Motor neuron (in vitro differentiated cells): ENCODE measurements around the gene GRK2. TPM values are rescaled to one million over a fixed set of nuclear protein-coding genes. Genes with fewer than 3 reads are reported as not detected.
"Not testable (repeated sequence)": the region's sequence is repeated elsewhere in the genome, so short reads cannot be mapped to it uniquely, and the experiment has no call there.

Experiments
- ATAC-seq, 8 experiments: fragments of 200-7000 bp; cut with Tn5 transposase; replicated peaks in 6 of 8; 2 replicates each; pipeline ENCODE4 v1.8.0; 2021; ENCODE audit warnings: mild to moderate bottlenecking in 8 of 8, moderate library complexity in 8 of 8
- H3K27ac ChIP-seq, 2 donors: fragments of 250-450 bp; sonication (Bioruptor Pico); 2 replicates each; pipeline ENCODE4 v1.9.0; 2021; ENCODE audit warnings: antibody characterized with exemption in 2 of 2, mild to moderate bottlenecking in 2 of 2, moderate library complexity in 1 of 2
- H3K4me1 ChIP-seq, 2 donors: fragments of 250-450 bp; sonication (Bioruptor Pico); replicated peaks in 1 of 2; 2 replicates each; pipeline ENCODE4 v1.6.1; 2021; ENCODE audit warnings: antibody characterized with exemption in 2 of 2, mild to moderate bottlenecking in 2 of 2, moderate library complexity in 1 of 2
- H3K4me3 ChIP-seq, 5 donors: fragments of 250-450 bp; sonication (Bioruptor Pico); 2 replicates each; pipeline ENCODE4 v1.9.0; 2021; ENCODE audit warnings: antibody characterized with exemption in 5 of 5, mild to moderate bottlenecking in 5 of 5, moderate library complexity in 4 of 5
- WGBS, 10 experiments: fragments of 450-650 bp; shearing (Covaris generic); methylation state at CpG; one replicate each; pipeline ENCODE4 v1.0.0; 2022; 5-methylcytosine and 5-hydroxymethylcytosine counted together
- in situ Hi-C, 9 experiments: fragments of 400-800 bp; cut with MboI; loops; one replicate each; pipeline ENCODE4 v1.15.0; 2021; ENCODE audit warnings: low sequenced_read_pairs in 9 of 9, low pct_unique_long_range_greater_than_20kb in 2 of 9; ENCODE audit not compliant: unreplicated experiment in 9 of 9
- total RNA-seq, 8 experiments: library from RNA; unstranded; fragments of 300-600 nt; gene quantifications; 2 replicates each; pipeline versions ENCODE4 v1.2.3 to v1.2.4, GENCODE V29; 2022

Gene GRK2
- total RNA-seq, 8 experiments from 2014 or later: 13.8 to 40.5 (median 32.6) TPM

GRCh38 chr11:67260406-67260805 is 5.9 kb upstream of the GRK2 start:
- WGBS, 10 experiments: 60 to 100% (median 100%) methylated on average over 1 to 3 of the region's 6 CpGs; no CpG with 5 or more reads in 3 of the 10 experiments
- in situ Hi-C loops: loop anchor here in 1 of 9 experiments (10.0 kb wide), 1 partner anchor 54 kb away; no protein-coding TSS in a partner anchor
- no peak for ATAC-seq
- H3K4me3 ChIP-seq: no peak overlapping the region
- H3K27ac ChIP-seq: no peak overlapping the region
- peaks cover 0 to 7% of the 10 kb centered on the region in 2 donors for H3K4me1 ChIP-seq

GRCh38 chr11:67260885-67261639 is 5.2 kb upstream of the GRK2 start:
- in situ Hi-C loops: loop anchor here in 1 of 9 experiments (10.0 kb wide), 1 partner anchor 54 kb away; no protein-coding TSS in a partner anchor
- ATAC-seq: peak; percentile 8 to 52 (median 26)
- peak overlapping the region; percentile 23 to 35 (median 33) for H3K4me3 ChIP-seq
- WGBS, 10 experiments: 17 to 89% (median 30%) methylated on average over 2 to 8 of the region's 50 CpGs; no CpG with 5 or more reads in 5 of the 10 experiments
- not testable (repeated sequence) for H3K4me1 ChIP-seq, H3K27ac ChIP-seq

- 27 to 55% methylated on average over 2 to 3 of the region's 18 CpGs; no CpG with 5 or more reads in 8 of the 10 experiments for WGBS, 10 experiments
- Histone ChIP-seq H3K27ac (no peak overlapping the region), H3K4me1 (peaks cover 2 to 7% of the 10 kb centered on the region in 2 donors), H3K4me3 (peak overlapping the region; percentile 23 to 35 (median 33))
- in situ Hi-C loops: loop anchor here in 1 of 9 experiments (10.0 kb wide), 1 partner anchor 53 kb away; no protein-coding TSS in a partner anchor
- peak in 7 of 8 experiments; percentile 1 to 24 (median 12) for ATAC-seq
Measured at GRCh38 chr11:67261640-67261945, 4.7 kb upstream of the GRK2 start.

- no peak overlapping the region for H3K4me3 ChIP-seq
Measured at GRCh38 chr11:67261946-67262681, 4.2 kb upstream of the GRK2 start.

GRCh38 chr11:67262731-67263675 is 3.3 kb upstream of the GRK2 start:
- no peak overlapping the region for H3K4me3 ChIP-seq
- H3K27ac ChIP-seq: no peak overlapping the region
- H3K4me1 ChIP-seq: peaks cover 9 to 13% of the 10 kb centered on the region in 2 donors
- peak; percentile 33 to 73 (median 66) for ATAC-seq
- 0 to 80% (median 30%) methylated on average over 1 to 14 of the region's 22 CpGs; no CpG with 5 or more reads in 2 of the 10 experiments for WGBS, 10 experiments
- in situ Hi-C loops: loop anchor here in 1 of 9 experiments (10.0 kb wide), 1 partner anchor 52 kb away; no protein-coding TSS in a partner anchor

More at GRCh38 chr11:67261946-67262681, 4.2 kb upstream of the GRK2 start:
- peak in 1 of 8 experiments; percentile 0 for ATAC-seq
- WGBS, 10 experiments: 0 to 100% (median 60%) methylated on average over 1 to 11 of the region's 18 CpGs; no CpG with 5 or more reads in 1 of the 10 experiments
- Histone ChIP-seq H3K4me1 (peaks cover 2 to 7% of the 10 kb centered on the region in 2 donors), H3K27ac (no peak overlapping the region)
- in situ Hi-C loops: loop anchor here in 1 of 9 experiments (10.0 kb wide), 1 partner anchor 53 kb away; no protein-coding TSS in a partner anchor

- H3K4me1 ChIP-seq: peaks cover 13 to 20% of the 10 kb centered on the region in 2 donors
- in situ Hi-C loops: loop anchor here in 1 of 9 experiments (10.0 kb wide), 1 partner anchor 51 kb away; no protein-coding TSS in a partner anchor
- no peak overlapping the region for H3K27ac ChIP-seq
- WGBS, 10 experiments: 83 to 100% (median 94%) methylated on average over 1 to 5 of the region's 5 CpGs; no CpG with 5 or more reads in 1 of the 10 experiments
- no peak for ATAC-seq
- no peak overlapping the region for H3K4me3 ChIP-seq
Measured at GRCh38 chr11:67264260-67264659, 2.0 kb upstream of the GRK2 start.

- Histone ChIP-seq H3K4me3 (no peak overlapping the region), H3K27ac (no peak overlapping the region), H3K4me1 (peaks cover 21 to 27% of the 10 kb centered on the region in 2 donors)
- no peak for ATAC-seq
- 73 to 90% (median 83%) methylated on average over 1 to 2 of the region's 7 CpGs; no CpG with 5 or more reads in 5 of the 10 experiments for WGBS, 10 experiments
- in situ Hi-C loops: loop anchor here in 1 of 9 experiments (10.0 kb wide), 1 partner anchor 50 kb away; no protein-coding TSS in a partner anchor
Measured at GRCh38 chr11:67264877-67265632, 1.2 kb upstream of the GRK2 start.

- ATAC-seq: peak; percentile 59 to 67 (median 64)
- 0 to 66% (median 40%) methylated on average over 1 to 14 of the region's 54 CpGs; no CpG with 5 or more reads in 3 of the 10 experiments for WGBS, 10 experiments
- Histone ChIP-seq H3K4me1 (peaks cover 27 to 35% of the 10 kb centered on the region in 2 donors), H3K4me3 (peak overlapping the region; percentile 70 to 100 (median 85)), H3K27ac (peak overlapping the region; percentile 65 to 88)
- in situ Hi-C loops: loop anchor here in 1 of 9 experiments (10.0 kb wide), 1 partner anchor 49 kb away; no protein-coding TSS in a partner anchor
Measured at GRCh38 chr11:67265633-67266448, 432 bp upstream of the GRK2 start.

- WGBS, 10 experiments: 27 to 94% (median 70%) methylated on average over 1 to 7 of the region's 30 CpGs; no CpG with 5 or more reads in 5 of the 10 experiments
- in situ Hi-C loops: loop anchor here in 1 of 9 experiments (10.0 kb wide), 1 partner anchor 47 kb away; no protein-coding TSS in a partner anchor
- H3K4me3 ChIP-seq: peak overlapping the region; percentile 70 to 100 (median 85)
- peak in 5 of 8 experiments; percentile 0 to 17 (median 12) for ATAC-seq
- peaks cover 27 to 32% of the 10 kb centered on the region in 2 donors for H3K4me1 ChIP-seq
- peak overlapping the region in 1 of 2 donors; percentile 88 for H3K27ac ChIP-seq
Measured at GRCh38 chr11:67267188-67268080, 1.2 kb downstream of the GRK2 start.
